A549 (cell line): ENCODE results near the gene DSP. TPM values are rescaled to one million over a fixed set of nuclear protein-coding genes. Genes with fewer than 3 reads are reported as not detected.

ENCODE experiments used
- ATAC-seq, 2 experiments: fragments of 200-7000 bp in 1 of 2; fragments of >200 bp in 1 of 2; cut with Nextera tagmentation in 1 of 2; cut with Tn5 transposase in 1 of 2; 3 replicates each; pipeline versions ENCODE4 v1.8.0 to v1.9.1; 2018 to 2020; ENCODE audit warnings: mild to moderate bottlenecking in 1 of 2, moderate library complexity in 1 of 2
- CTCF ChIA-PET: fragments of 300-600 bp; sonication (Branson Sonifier 250); formaldehyde crosslinking; extraction: SDS; loops from one replicate; lab custom pipeline; 2021; ENCODE audit warnings: antibody characterized with exemption, inconsistent platforms; lab: Yijun Ruan, JAX
- POLR2A ChIA-PET: fragments of 350-600 bp; formaldehyde crosslinking; extraction: SDS; loops from one replicate; lab custom pipeline; 2021; ENCODE audit warnings: antibody characterized with exemption, inconsistent platforms; lab: Yijun Ruan, JAX
- DNase-seq, 2 experiments: peaks; one replicate each; pipeline versions ENCODE4 v3.0.0 to v3.0.0-alpha.2; 2011 to 2016; ENCODE audit warnings: low read depth in 1 of 2, low spot score in 1 of 2
- FAIRE-seq: peaks from 2 replicates; lab custom pipeline; 2011; peaks lifted over from hg19 to GRCh38; lab: Jason Lieb, UNC
- H3K27ac ChIP-seq, 2 experiments: fragments of >200 bp; sonication (Bioruptor Twin); formaldehyde crosslinking; 3 replicates each; pipeline ENCODE4 v1.5.1; 2016 to 2017
- H3K4me1 ChIP-seq: fragments of >200 bp; sonication (Bioruptor Twin); formaldehyde crosslinking; 3 replicates; pipeline ENCODE4 v1.6.1; 2016
- H3K4me2 ChIP-seq: fragments of >200 bp; sonication (Bioruptor Twin); formaldehyde crosslinking; 3 replicates; pipeline ENCODE4 v1.6.1; 2016
- H3K4me3 ChIP-seq: fragments of >200 bp; sonication (Bioruptor Twin); formaldehyde crosslinking; 3 replicates; pipeline ENCODE4 v1.5.1; 2016
- H3K9me3 ChIP-seq: fragments of >200 bp; sonication (Bioruptor Twin); formaldehyde crosslinking; 3 replicates; pipeline ENCODE4 v1.6.1; 2016
- BCL3 ChIP-seq: fragments of >200 bp; sonication (Bioruptor Twin); formaldehyde crosslinking; IDR thresholded peaks from 3 replicates; pipeline ENCODE4 v1.6.1; 2016
- BHLHE40 ChIP-seq: IDR thresholded peaks from 2 replicates; pipeline ENCODE4 v1.6.1; 2012; ENCODE audit warnings: low read depth, low read length, inconsistent platforms
- CBX8 ChIP-seq: fragments of 200-600 bp; sonication (generic); IDR thresholded peaks from 2 replicates; pipeline ENCODE4 v1.6.1; 2016
- CEBPB ChIP-seq, 2 experiments: fragments of >200 bp in 1 of 2; sonication (Bioruptor Twin) in 1 of 2; formaldehyde crosslinking in 1 of 2; IDR thresholded peaks; 2 replicates each; pipeline ENCODE4 v1.6.1; 2012 to 2016
- CHD4 ChIP-seq: fragments of 200-600 bp; sonication (generic); IDR thresholded peaks from 2 replicates; pipeline ENCODE4 v1.6.1; 2016; ENCODE audit warnings: antibody characterized with exemption, mild to moderate bottlenecking, borderline replicate concordance
- E2F6 ChIP-seq: IDR thresholded peaks from 2 replicates; pipeline ENCODE4 v1.6.1; 2012; ENCODE audit warnings: low read depth, borderline replicate concordance
- EHF ChIP-seq: fragments of 250-450 bp; sonication (Bioruptor Pico); IDR thresholded peaks from 2 replicates; pipeline ENCODE4 v1.5.0; 2020; ENCODE audit warnings: mild to moderate bottlenecking
- EHMT2 ChIP-seq: fragments of 200-600 bp; sonication (generic); IDR thresholded peaks from 2 replicates; pipeline ENCODE4 v1.6.1; 2016; ENCODE audit warnings: antibody characterized with exemption, low read depth, mild to moderate bottlenecking, moderate library complexity
- EP300 ChIP-seq, 2 experiments: fragments of >200 bp; sonication (Bioruptor Twin); formaldehyde crosslinking; IDR thresholded peaks; 2 replicates in 1 of 2; 3 replicates in 1 of 2; pipeline ENCODE4 v1.6.1; 2016 to 2017
- FOSB ChIP-seq: fragments of 250-450 bp; sonication (Bioruptor Pico); IDR thresholded peaks from 2 replicates; pipeline ENCODE4 v1.5.0; 2020; ENCODE audit warnings: mild to moderate bottlenecking, moderate library complexity
- FOSL2 ChIP-seq, 2 experiments: fragments of 450-650 bp in 1 of 2; fragments of >200 bp in 1 of 2; sonication (Bioruptor Twin) in 1 of 2; formaldehyde crosslinking; IDR thresholded peaks; 2 replicates each; pipeline versions ENCODE4 v1.5.0 to v1.6.1; 2016 to 2020; ENCODE audit warnings: mild to moderate bottlenecking in 1 of 2, moderate library complexity in 1 of 2
- FOXS1 ChIP-seq: fragments of 250-450 bp; sonication (Bioruptor Pico); IDR thresholded peaks from 2 replicates; pipeline ENCODE4 v1.5.0; 2020; ENCODE audit warnings: mild to moderate bottlenecking, moderate library complexity
- HES2 ChIP-seq: fragments of >200 bp; sonication (Bioruptor Twin); formaldehyde crosslinking; IDR thresholded peaks from 2 replicates; pipeline ENCODE4 v1.6.1; 2016
- HMGXB4 ChIP-seq: fragments of 250-450 bp; sonication (Bioruptor Pico); IDR thresholded peaks from 2 replicates; pipeline ENCODE4 v1.5.0; 2021; ENCODE audit warnings: mild to moderate bottlenecking, moderate library complexity, borderline replicate concordance
- HOXB13 ChIP-seq: fragments of 250-450 bp; sonication (Bioruptor Pico); IDR thresholded peaks from 2 replicates; pipeline ENCODE4 v1.5.0; 2020; ENCODE audit warnings: low read depth, mild to moderate bottlenecking, moderate library complexity
- HOXB5 ChIP-seq: fragments of 250-450 bp; sonication (Bioruptor Pico); IDR thresholded peaks from 2 replicates; pipeline ENCODE4 v1.5.0; 2020; ENCODE audit warnings: mild to moderate bottlenecking, moderate library complexity
- JUN ChIP-seq, 2 experiments: fragments of >200 bp; sonication (Bioruptor Twin); formaldehyde crosslinking; IDR thresholded peaks; 2 replicates in 1 of 2; 3 replicates in 1 of 2; pipeline ENCODE4 v1.6.1; 2016 to 2017
- KDM1A ChIP-seq: fragments of 200-600 bp; sonication (generic); IDR thresholded peaks from 2 replicates; pipeline ENCODE4 v1.6.1; 2016; ENCODE audit warnings: low read depth, mild to moderate bottlenecking
- MAFK ChIP-seq: fragments of 450-650 bp; IDR thresholded peaks from 2 replicates; pipeline ENCODE4 v1.6.1; 2014; ENCODE audit not compliant: partially characterized antibody
- NFE2L2 ChIP-seq: fragments of 150-350 bp; conservative IDR thresholded peaks from 2 replicates; pipeline ENCODE4 v1.6.1; 2014; ENCODE audit warnings: low read length
- NPAS2 ChIP-seq: fragments of 250-450 bp; sonication (Bioruptor Pico); IDR thresholded peaks from 2 replicates; pipeline ENCODE4 v1.8.0; 2022; ENCODE audit warnings: mild to moderate bottlenecking, moderate library complexity, borderline replicate concordance
- NR3C1 ChIP-seq: fragments of >200 bp; sonication (Bioruptor Twin); formaldehyde crosslinking; IDR thresholded peaks from 3 replicates; pipeline ENCODE4 v1.6.1; 2017
- RAD21 ChIP-seq, 2 experiments: fragments of >200 bp in 1 of 2; sonication (Bioruptor Twin) in 1 of 2; formaldehyde crosslinking in 1 of 2; IDR thresholded peaks in 1 of 2; conservative IDR thresholded peaks in 1 of 2; 2 replicates in 1 of 2; 3 replicates in 1 of 2; pipeline ENCODE4 v1.6.1; 2012 to 2018; ENCODE audit warnings: inconsistent platforms in 1 of 2
- REST ChIP-seq: fragments of 200-600 bp; sonication (generic); IDR thresholded peaks from 2 replicates; pipeline ENCODE4 v1.6.1; 2016; ENCODE audit warnings: antibody characterized with exemption, mild to moderate bottlenecking, moderate library complexity
- RFX5 ChIP-seq: fragments of 450-650 bp; IDR thresholded peaks from 2 replicates; pipeline ENCODE4 v1.7.1; 2014; ENCODE audit warnings: antibody characterized with exemption, mild to moderate bottlenecking, moderate library complexity
- RNF2 ChIP-seq: fragments of 200-600 bp; sonication (generic); IDR thresholded peaks from 2 replicates; pipeline ENCODE4 v1.6.1; 2016; ENCODE audit warnings: low read depth, mild to moderate bottlenecking, antibody characterized with exemption, moderate library complexity, borderline replicate concordance
- SREBF2 ChIP-seq: fragments of 450-650 bp; IDR thresholded peaks from 2 replicates; pipeline ENCODE4 v1.6.1; 2014; ENCODE audit warnings: mild to moderate bottlenecking, moderate library complexity
- TFCP2L1 ChIP-seq: fragments of 250-450 bp; sonication (Bioruptor Pico); IDR thresholded peaks from 2 replicates; pipeline ENCODE4 v1.5.0; 2021; ENCODE audit warnings: mild to moderate bottlenecking
- USF2 ChIP-seq: fragments of 450-650 bp; IDR thresholded peaks from 2 replicates; pipeline ENCODE4 v1.6.1; 2014; ENCODE audit warnings: antibody characterized with exemption
- ZC3H11A ChIP-seq: fragments of 450-650 bp; IDR thresholded peaks from 2 replicates; pipeline ENCODE4 v1.6.1; 2014; ENCODE audit warnings: antibody characterized with exemption, mild to moderate bottlenecking
- ZFP36 ChIP-seq: fragments of 450-650 bp; IDR thresholded peaks from 2 replicates; pipeline ENCODE4 v1.6.1; 2014; ENCODE audit warnings: borderline replicate concordance; ENCODE audit not compliant: partially characterized antibody
- whole genome bisulfite sequencing: methylation state at CpG from one replicate; pipeline ENCODE4 v1.1.6; 2017; ENCODE audit errors: missing lambda C conversion rate; 5-methylcytosine and 5-hydroxymethylcytosine counted together
- polyA plus RNA-seq, 4 experiments: library from polyadenylated mRNA; depleted of rRNA in 3 of 4; stranded (reverse); fragments of >200 nt; fragmentation: RNase III in 1 of 4; extraction: RNeasy Plus Mini Kit Qiagen cat#74134 plus additional on column Dnase treatment in 1 of 4; gene quantifications; 2 replicates in 3 of 4; 3 replicates in 1 of 4; pipeline ENCODE4 v1.2.3, GENCODE V29; 2011 to 2017

DSP gene
- polyA plus RNA-seq, 2 of the 4 experiments (the other 2 are of a cell fraction): 15.2 to 34.1 TPM

- ChIA-PET POLR2A (no interaction called here), CTCF (no interaction called here)
- WGBS: 89% methylated on average over 6 of the region's 6 CpGs
- Histone ChIP-seq H3K4me3 (no peak overlapping the region), H3K27ac (no peak overlapping the region), H3K9me3 (no peaks in the 10 kb centered on the region), H3K4me1 (peaks cover 14% of the 10 kb centered on the region), H3K4me2 (no peak overlapping the region)
- TF ChIP-seq BCL3: no peak
- TF ChIP-seq HOXB13 (CRISPR knock-in tag): no peak
- TF ChIP-seq HES2: no peak
- TF ChIP-seq FOSB (CRISPR knock-in tag): no peak
- no peak for TF ChIP-seq HOXB5
- TF ChIP-seq RNF2: no peak
- no peak for TF ChIP-seq TFCP2L1 (CRISPR knock-in tag)
- no peak for TF ChIP-seq NR3C1
- no peak for TF ChIP-seq RAD21 (conservative IDR thresholded peaks at IDR 0.05 in 1 of 2, IDR thresholded peaks at IDR 0.05 in 1 of 2)
- TF ChIP-seq BHLHE40: no peak
- TF ChIP-seq FOXS1: no peak
- TF ChIP-seq KDM1A: no peak
- TF ChIP-seq HMGXB4 (CRISPR knock-in tag): no peak
- TF ChIP-seq FOSL2 (IDR thresholded peaks at IDR 0.05): no peak
- no peak for TF ChIP-seq FOSL2 (CRISPR knock-in tag; IDR thresholded peaks at IDR 0.05)
- TF ChIP-seq ZFP36: no peak
- no peak for TF ChIP-seq ZC3H11A
- TF ChIP-seq SREBF2: no peak
- TF ChIP-seq NFE2L2: no peak
- no peak for TF ChIP-seq E2F6
- no peak for FAIRE-seq
- DNase-seq: no peak
- ATAC-seq: no peak
These were observed 33.9 kb upstream of the DSP start for GRCh38 chr6:7507600-7507999.

GRCh38 chr6:7512320-7512719 lies 29.2 kb upstream of the DSP start:
- no peak for DNase-seq
- FAIRE-seq: no peak
- Histone ChIP-seq H3K4me1 (no peaks in the 10 kb centered on the region), H3K4me3 (no peak overlapping the region), H3K9me3 (no peaks in the 10 kb centered on the region), H3K27ac (no peak overlapping the region), H3K4me2 (no peak overlapping the region)
- WGBS: 100% methylated on average over 2 of the region's 2 CpGs
- TF ChIP-seq CBX8: no peak
- TF ChIP-seq RAD21 (conservative IDR thresholded peaks at IDR 0.05 in 1 of 2, IDR thresholded peaks at IDR 0.05 in 1 of 2): no peak
- no peak for TF ChIP-seq REST
- no peak for TF ChIP-seq FOSL2 (IDR thresholded peaks at IDR 0.05)
- no peak for TF ChIP-seq FOSL2 (CRISPR knock-in tag; IDR thresholded peaks at IDR 0.05)
- TF ChIP-seq NFE2L2: no peak
- no peak for TF ChIP-seq EP300 (IDR thresholded peaks at IDR 0.05)
- TF ChIP-seq MAFK: no peak
- TF ChIP-seq EHF (CRISPR knock-in tag): no peak
- no peak for TF ChIP-seq EHMT2
- no peak for TF ChIP-seq USF2
- no peak for TF ChIP-seq HES2
- no peak for TF ChIP-seq CHD4
- no peak for TF ChIP-seq JUN (IDR thresholded peaks at IDR 0.05)
- TF ChIP-seq NPAS2 (CRISPR knock-in tag): no peak
- no peak for TF ChIP-seq RFX5
- no peak for TF ChIP-seq SREBF2
- no peak for TF ChIP-seq CEBPB (IDR thresholded peaks at IDR 0.05)
- CTCF ChIA-PET: interaction anchor here (1.0 kb wide), 1 partner anchor 10 kb away, joined by 3 read pairs; no protein-coding TSS in a partner anchor
- ATAC-seq: no peak
- POLR2A ChIA-PET: no interaction called here
